SK-N-MC (cell line): ENCODE data around the gene PSORS1C1.

Experiments used
- EZH2 ChIP-seq: fragments of 200-600 bp; sonication (generic); IDR thresholded peaks from one replicate; pipeline ENCODE4 v1.6.1; 2017; ENCODE audit warnings: antibody characterized with exemption
- FOXP2 ChIP-seq: optimal IDR thresholded peaks from 2 replicates; pipeline ENCODE3; 2011; ENCODE audit warnings: mild to moderate bottlenecking, moderate library complexity; ENCODE audit not compliant: insufficient read depth; ENCODE audit errors: extremely low read length, control extremely low read depth
- POLR2AphosphoS5 ChIP-seq: IDR thresholded peaks from 2 replicates; pipeline ENCODE4 v1.6.1; 2012; ENCODE audit warnings: mild to moderate bottlenecking, low read depth, low read length, borderline replicate concordance

- TF ChIP-seq EZH2 (no peak), POLR2AphosphoS5 (no peak), FOXP2 (no peak)
Observed at GRCh38 chr6:31115941-31116560, 1.5 kb downstream of the PSORS1C1 start.
